Adrenal gland (tissue), 12 donors: ENCODE data around the gene RAB18. TPM values are rescaled to one million over a fixed set of nuclear protein-coding genes. Genes with fewer than 3 reads are reported as not detected.

Experiments used
- DNase-seq, 7 donors: peaks; one replicate each; pipeline ENCODE4 v3.0.0-alpha.2; 2019 to 2020
- H3K27ac ChIP-seq, 5 donors: fragments of 200-600 bp; sonication (generic) in 4 of 5; 1 replicate in 3 of 5; 2 replicates in 2 of 5; pipeline versions ENCODE4 v1.5.1 to v1.8.0; 2016 to 2020; ENCODE audit warnings: mild to moderate bottlenecking in 1 of 5
- H3K27me3 ChIP-seq: fragments of 200-600 bp; 2 replicates; pipeline ENCODE4 v1.8.0; 2021
- H3K36me3 ChIP-seq, 2 donors: fragments of 200-600 bp; replicated peaks in 1 of 2; 1 replicate in 1 of 2; 2 replicates in 1 of 2; pipeline versions ENCODE4 v1.5.1 to v1.8.0; 2018 to 2022
- H3K4me1 ChIP-seq, 2 donors: fragments of 200-600 bp; replicated peaks in 1 of 2; 1 replicate in 1 of 2; 2 replicates in 1 of 2; pipeline versions ENCODE4 v1.5.1 to v1.8.0; 2018 to 2021
- H3K4me3 ChIP-seq, 4 donors: fragments of 200-600 bp; sonication (generic) in 3 of 4; one replicate each; pipeline ENCODE4 v1.5.1; 2016 to 2018
- H3K9me3 ChIP-seq, 3 donors: fragments of 200-600 bp; sonication (generic) in 1 of 3; replicated peaks in 1 of 3; 1 replicate in 2 of 3; 2 replicates in 1 of 3; pipeline versions ENCODE4 v1.5.1 to v1.8.0; 2016 to 2021
- CTCF ChIP-seq, 6 experiments: fragments of 450-650 bp in 4 of 6; fragments of 200-600 bp in 2 of 6; sonication (generic) in 1 of 6; IDR thresholded peaks; 1 replicate in 5 of 6; 2 replicates in 1 of 6; pipeline versions ENCODE4 v1.5.1 to v1.8.0; 2016 to 2021; ENCODE audit warnings: antibody characterized with exemption in 6 of 6, mild to moderate bottlenecking in 2 of 6, moderate library complexity in 1 of 6
- POLR2A ChIP-seq, 2 donors: fragments of 450-650 bp; IDR thresholded peaks; one replicate each; pipeline ENCODE4 v1.6.1; 2017; ENCODE audit warnings: antibody characterized with exemption in 2 of 2, mild to moderate bottlenecking in 2 of 2, moderate library complexity in 1 of 2
- WGBS, 4 donors: extraction: QIAGEN DNeasy Blood & Tissue Kit in 2 of 4; methylation state at CpG; one replicate each; pipeline versions ENCODE4 v1.1.5 to v1.1.7; 2013 to 2017; 5-methylcytosine and 5-hydroxymethylcytosine counted together
- intact Hi-C, 2 donors: fragments of 100-400 bp; cut with DNase I; formaldehyde crosslinking; loops; one replicate each; pipeline versions ENCODE4 v1.14.1 to v1.15.0; 2022 to 2023
- polyA plus RNA-seq, 3 donors: library from polyadenylated mRNA; stranded (reverse); fragments of 200-250 nt in 2 of 3; fragments of 350-450 nt in 1 of 3; fragmentation: Illumina TruSeq in 1 of 3; extraction: RNeasy Lipid Tissue Mini Kit (QIAGEN cat#74804) in 1 of 3; gene quantifications; one replicate each; pipeline ENCODE4 v1.2.3, GENCODE V29; 2013 to 2014
- total RNA-seq, 9 donors: library from RNA; depleted of rRNA in 4 of 9; stranded (reverse); fragments of >200 nt in 4 of 9; fragments of 120-200 nt in 1 of 9; fragmentation: NEBNext Ultra II Directional in 1 of 9; extraction: Animal tissue kit (Norgen Biotek cat#: 25700) in 1 of 9; gene quantifications; one replicate each; pipeline versions ENCODE4 v1.1.0 to v1.2.4, GENCODE V29; 2013 to 2023
- donor health status: healthy with polysubstance abuse.
- donor health status: Bipolar disorder and iron deficiency.
- donor health status: DM: yes; HTN: yes; CAD: no.
- donor health status: DM: no; HTN: no; CAD: no.
- donor health status: DM: no; HTN: no; CAD: no.
- donor health status: DM: yes; HTN: yes; CAD: no.

Gene RAB18
- total and polyA plus RNA-seq, 12 donors = 22.1 to 416 (median 114) TPM

- peaks cover 0 to 15% of the 10 kb centered on the region in 2 donors for H3K36me3 ChIP-seq
- no peak overlapping the region for H3K27ac ChIP-seq
- no peak for DNase-seq
- H3K9me3 ChIP-seq = peaks cover 0 to 4% (median 0%) of the 10 kb centered on the region in 3 donors
- TF ChIP-seq CTCF (IDR thresholded peaks at IDR 0.05) = no peak
- peaks cover 0 to 30% of the 10 kb centered on the region in 2 donors for H3K4me1 ChIP-seq
- intact Hi-C loops = no loop called here
- H3K27me3 ChIP-seq = no peaks in the 10 kb centered on the region
- H3K4me3 ChIP-seq = no peak overlapping the region
- WGBS, 4 donors = 71 to 96% (median 76%) methylated on average over 2 of the region's 2 CpGs
Observed at GRCh38 chr10:27512548-27512947, 8.4 kb downstream of the RAB18 start.

GRCh38 chr10:27513451-27514191, 9.5 kb downstream of the RAB18 start:
- intact Hi-C loops = no loop called here
- Histone ChIP-seq H3K4me1 (peaks cover 0 to 32% of the 10 kb centered on the region in 2 donors), H3K4me3 (no peak overlapping the region), H3K9me3 (peaks cover 0 to 4% (median 0%) of the 10 kb centered on the region in 3 donors), H3K27ac (no peak overlapping the region), H3K36me3 (peaks cover 0 to 15% of the 10 kb centered on the region in 2 donors), H3K27me3 (no peaks in the 10 kb centered on the region)
- TF ChIP-seq CTCF (IDR thresholded peaks at IDR 0.05) = no peak
- no peak for TF ChIP-seq POLR2A (IDR thresholded peaks at IDR 0.05)
- WGBS, 4 donors = 68 to 71% (median 68%) methylated on average over 3 of the region's 3 CpGs
- no peak for DNase-seq

- Histone ChIP-seq H3K9me3 (peaks cover 0 to 11% (median 0%) of the 10 kb centered on the region in 3 donors), H3K4me1 (peaks cover 0 to 34% of the 10 kb centered on the region in 2 donors), H3K36me3 (peaks cover 0 to 15% of the 10 kb centered on the region in 2 donors), H3K27ac (no peak overlapping the region), H3K4me3 (no peak overlapping the region), H3K27me3 (no peaks in the 10 kb centered on the region)
- TF ChIP-seq CTCF (IDR thresholded peaks at IDR 0.05) = no peak
- TF ChIP-seq POLR2A (IDR thresholded peaks at IDR 0.05) = no peak
- intact Hi-C loops = no loop called here
- DNase-seq = no peak
- 87 to 94% (median 93%) methylated on average over 3 of the region's 3 CpGs for WGBS, 4 donors
Observed at GRCh38 chr10:27514243-27514642, 10.1 kb downstream of the RAB18 start.

GRCh38 chr10:27518261-27518660, 14.2 kb downstream of the RAB18 start:
- peaks cover 0 to 25% of the 10 kb centered on the region in 2 donors for H3K4me1 ChIP-seq
- 94 to 96% (median 95%) methylated on average over 2 of the region's 2 CpGs for WGBS, 4 donors
- H3K9me3 ChIP-seq = peaks cover 0 to 19% (median 0%) of the 10 kb centered on the region in 3 donors
- intact Hi-C loops = no loop called here
- no peak for TF ChIP-seq CTCF (IDR thresholded peaks at IDR 0.05)
- no peak for TF ChIP-seq POLR2A (IDR thresholded peaks at IDR 0.05)
- no peak for DNase-seq
- no peaks in the 10 kb centered on the region for H3K36me3 ChIP-seq
- no peak overlapping the region for H3K27ac ChIP-seq
- H3K27me3 ChIP-seq = no peaks in the 10 kb centered on the region
- H3K4me3 ChIP-seq = no peak overlapping the region
